ENCODE measurements around the gene TDRD1. TPM values are rescaled to one million over a fixed set of nuclear protein-coding genes. Genes with fewer than 3 reads are reported as not detected.

Gene TDRD1
- total and polyA plus RNA-seq, 2 donors (not counting 3 experiments of a cell fraction or from before 2014, with no cell fraction given): not detected

- Histone ChIP-seq H3K4me1 (ENCODE audit: control insufficient read depth, extremely low read depth, insufficient read depth, low read length) (no peaks in the 10 kb centered on the region), H4K20me1 (replicated peaks; ENCODE audit: control insufficient read depth, extremely low read depth, insufficient read depth, low read length) (no peaks in the 10 kb centered on the region), H3K4me2 (ENCODE audit: insufficient read depth, low read length) (no peak overlapping the region), H3K4me3 (replicated peaks in 1 of 3; ENCODE audit: insufficient read depth in 1 of 3, low read depth in 1 of 3, low read length in 3 of 3) (no peak overlapping the region), H3K36me3 (ENCODE audit: control insufficient read depth in 2 of 2, extremely low read depth in 1 of 2, insufficient read depth in 2 of 2, low read length in 2 of 2) (no peaks in the 10 kb centered on the region), H3K27me3 (ENCODE audit: control insufficient read depth in 2 of 2, insufficient read depth in 2 of 2, low read length in 2 of 2) (peaks cover 0 to 5% of the 10 kb centered on the region in 2 experiments), H3K27ac (ENCODE audit: insufficient read depth, low read depth, low read length) (no peak overlapping the region), H3K9ac (replicated peaks; ENCODE audit: extremely low read depth, insufficient read depth, low read length) (no peak overlapping the region), H3K79me2 (ENCODE audit: control insufficient read depth, insufficient read depth, low read length) (no peaks in the 10 kb centered on the region), H3K9me3 (replicated peaks; ENCODE audit: control insufficient read depth, insufficient read depth, low read length) (no peaks in the 10 kb centered on the region), H3K9me1 (replicated peaks; ENCODE audit: control insufficient read depth, extremely low read depth, insufficient read depth, low read length) (no peaks in the 10 kb centered on the region), H2AFZ (ENCODE audit: low read depth, low read length) (no peak overlapping the region)
- DNase-seq (ENCODE audit: low read depth, low spot score): no peak
- POLR2A ChIA-PET: no interaction called here
- dilution Hi-C loops (cut with MboI; ENCODE audit: extremely low pct_ligation_motif_present, low sequenced_read_pairs) (no loop called here), intact Hi-C loops (cut with micrococcal nuclease) (no loop called here)
- CTCF ChIA-PET: interaction anchor here (1.5 to 3.2 kb wide), 2 partner anchors 24 to 32 kb away, joined by 3 to 9 read pairs; no protein-coding TSS in a partner anchor
- FAIRE-seq: no peak
- TF ChIP-seq POLR2AphosphoS5 (IDR thresholded peaks at IDR 0.05; ENCODE audit: insufficient read depth, low read depth, low read length): no peak
- TF ChIP-seq MYC (IDR thresholded peaks at IDR 0.05; ENCODE audit: low read depth, low read length): no peak
- TF ChIP-seq FOS (IDR thresholded peaks at IDR 0.05; ENCODE audit: borderline replicate concordance, insufficient read depth, low read length): no peak
- no peak for TF ChIP-seq GATA2 (IDR thresholded peaks at IDR 0.05; ENCODE audit: insufficient read depth, insufficient read length, low read depth, low read length)
- TF ChIP-seq MAX (IDR thresholded peaks at IDR 0.05; ENCODE audit: insufficient read depth, insufficient read length): no peak
- no peak for TF ChIP-seq JUN (IDR thresholded peaks at IDR 0.05; ENCODE audit: borderline replicate concordance, insufficient read depth, insufficient read length, low read depth)
- BruUV-seq (replicated peaks): no TSS peak
Observed at GRCh38 chr10:114279901-114280644, 100.9 kb downstream of the TDRD1 start.

- no peak overlapping the region for H3K4me2 ChIP-seq (ENCODE audit: insufficient read depth, low read length)
- H3K36me3 ChIP-seq (ENCODE audit: control insufficient read depth in 2 of 2, extremely low read depth in 1 of 2, insufficient read depth in 2 of 2, low read length in 2 of 2): no peaks in the 10 kb centered on the region
- H3K4me3 ChIP-seq (replicated peaks in 1 of 3; ENCODE audit: insufficient read depth in 1 of 3, low read depth in 1 of 3, low read length in 3 of 3): no peak overlapping the region
- no peaks in the 10 kb centered on the region for H4K20me1 ChIP-seq (replicated peaks; ENCODE audit: control insufficient read depth, extremely low read depth, insufficient read depth, low read length)
- ChIA-PET CTCF (interaction anchor here (1.5 to 3.2 kb wide), 2 partner anchors 23 to 33 kb away, joined by 3 to 9 read pairs; no protein-coding TSS in a partner anchor), POLR2A (no interaction called here)
- H3K27ac ChIP-seq (ENCODE audit: insufficient read depth, low read depth, low read length): no peak overlapping the region
- no peak for TF ChIP-seq MAX (IDR thresholded peaks at IDR 0.05; ENCODE audit: insufficient read depth, insufficient read length)
- TF ChIP-seq CTCF (IDR thresholded peaks at IDR 0.05; ENCODE audit: extremely low read depth in 1 of 2, insufficient read depth in 1 of 2, low read depth in 1 of 2, low read length in 2 of 2): no peak
- no peak for TF ChIP-seq FOS (IDR thresholded peaks at IDR 0.05; ENCODE audit: borderline replicate concordance, insufficient read depth, low read length)
- TF ChIP-seq POLR2AphosphoS5 (IDR thresholded peaks at IDR 0.05; ENCODE audit: insufficient read depth, low read depth, low read length): no peak
- TF ChIP-seq MYC (IDR thresholded peaks at IDR 0.05; ENCODE audit: low read depth, low read length): no peak
- no peak for TF ChIP-seq JUN (IDR thresholded peaks at IDR 0.05; ENCODE audit: borderline replicate concordance, insufficient read depth, insufficient read length, low read depth)
- no peak for TF ChIP-seq GATA2 (IDR thresholded peaks at IDR 0.05; ENCODE audit: insufficient read depth, insufficient read length, low read depth, low read length)
- no peak for TF ChIP-seq POLR2A (IDR thresholded peaks at IDR 0.05; ENCODE audit: low read depth, low read length)
- no peak for TF ChIP-seq EZH2 (IDR thresholded peaks at IDR 0.05; ENCODE audit: borderline replicate concordance, low read depth, low read length, severe bottlenecking)
- H3K9me3 ChIP-seq (replicated peaks; ENCODE audit: control insufficient read depth, insufficient read depth, low read length): no peaks in the 10 kb centered on the region
- no peaks in the 10 kb centered on the region for H3K9me1 ChIP-seq (replicated peaks; ENCODE audit: control insufficient read depth, extremely low read depth, insufficient read depth, low read length)
- no peak for FAIRE-seq
- no peak overlapping the region for H2AFZ ChIP-seq (ENCODE audit: low read depth, low read length)
- H3K79me2 ChIP-seq (ENCODE audit: control insufficient read depth, insufficient read depth, low read length): no peaks in the 10 kb centered on the region
- H3K9ac ChIP-seq (replicated peaks; ENCODE audit: extremely low read depth, insufficient read depth, low read length): no peak overlapping the region
- no peaks in the 10 kb centered on the region for H3K4me1 ChIP-seq (ENCODE audit: control insufficient read depth, extremely low read depth, insufficient read depth, low read length)
- intact Hi-C loops (cut with micrococcal nuclease): no loop called here
- H3K27me3 ChIP-seq (ENCODE audit: control insufficient read depth in 2 of 2, insufficient read depth in 2 of 2, low read length in 2 of 2): peaks cover 0 to 7% of the 10 kb centered on the region in 2 experiments
- no TSS peak for BruUV-seq (replicated peaks)
- dilution Hi-C loops (cut with MboI; ENCODE audit: extremely low pct_ligation_motif_present, low sequenced_read_pairs): no loop called here
- no peak for DNase-seq (ENCODE audit: low read depth, low spot score)
Observed at GRCh38 chr10:114281006-114281405, 101.9 kb downstream of the TDRD1 start.
